ENCODE results near the gene IGFBP7. TPM values are rescaled to one million over a fixed set of nuclear protein-coding genes. Genes with fewer than 3 reads are reported as not detected.

IGFBP7 gene, protein sequence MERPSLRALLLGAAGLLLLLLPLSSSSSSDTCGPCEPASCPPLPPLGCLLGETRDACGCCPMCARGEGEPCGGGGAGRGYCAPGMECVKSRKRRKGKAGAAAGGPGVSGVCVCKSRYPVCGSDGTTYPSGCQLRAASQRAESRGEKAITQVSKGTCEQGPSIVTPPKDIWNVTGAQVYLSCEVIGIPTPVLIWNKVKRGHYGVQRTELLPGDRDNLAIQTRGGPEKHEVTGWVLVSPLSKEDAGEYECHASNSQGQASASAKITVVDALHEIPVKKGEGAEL
- 55.9 and 124 TPM in 2 replicates for total RNA-seq

DNA sequence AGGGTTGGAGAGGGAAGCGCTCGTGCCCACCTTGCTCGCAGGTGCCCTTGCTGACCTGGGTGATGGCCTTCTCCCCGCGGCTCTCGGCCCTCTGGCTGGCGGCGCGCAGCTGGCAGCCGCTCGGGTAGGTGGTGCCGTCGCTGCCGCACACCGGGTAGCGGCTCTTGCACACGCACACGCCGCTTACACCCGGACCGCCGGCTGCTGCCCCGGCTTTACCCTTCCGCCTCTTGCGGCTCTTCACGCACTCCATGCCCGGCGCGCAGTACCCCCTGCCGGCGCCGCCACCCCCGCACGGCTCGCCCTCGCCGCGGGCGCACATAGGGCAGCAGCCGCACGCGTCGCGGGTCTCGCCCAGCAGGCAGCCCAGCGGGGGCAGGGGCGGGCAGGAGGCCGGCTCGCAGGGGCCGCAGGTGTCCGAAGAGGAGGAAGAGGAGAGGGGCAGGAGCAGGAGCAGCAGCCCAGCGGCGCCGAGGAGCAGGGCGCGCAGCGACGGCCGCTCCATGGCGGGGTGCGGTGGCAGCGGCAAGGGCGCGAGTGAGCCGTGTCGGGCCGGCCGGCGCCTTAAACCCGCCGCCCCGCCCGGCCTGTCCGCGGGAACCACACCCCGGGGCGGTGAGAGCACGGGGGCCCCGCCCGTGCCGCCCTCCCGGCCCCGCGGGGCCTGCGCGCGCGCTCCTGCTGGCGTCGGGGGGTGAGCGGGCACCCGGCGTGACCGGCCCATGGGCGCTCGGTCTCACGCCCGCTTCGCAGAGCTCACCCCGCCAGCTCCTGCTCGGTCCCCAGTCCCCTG, at the start of gene IGFBP7:
IGFBP7 (minus strand) TSS at position 539 of the 793 bp plus-strand sequence; CDS start at position 505, 34 bp downstream.

Other genes starting within 250 kb of the IGFBP7 start
- 26.0 and 34.0 TPM in 2 replicates for gene REST, start 202.5 kb downstream of the IGFBP7 start, total RNA-seq
- gene NOA1, start 132.8 kb downstream of the IGFBP7 start, total RNA-seq = 22.8 and 29.6 TPM in 2 replicates
- gene POLR2B, start 131.5 kb downstream of the IGFBP7 start, total RNA-seq = 106 and 134 TPM in 2 replicates

Data from smooth muscle cell of trachea (primary cell).